Liver (tissue), 9 donors: ENCODE measurements around the gene MICU2. TPM values are rescaled to one million over a fixed set of nuclear protein-coding genes. Genes with fewer than 3 reads are reported as not detected.

ENCODE experiments used
- DNase-seq: peaks from one replicate; pipeline ENCODE4 v3.0.0-alpha.2; 2017; ENCODE audit warnings: low spot score
- H3K27ac ChIP-seq, 2 donors: one replicate each; pipeline ENCODE4 v1.7.0; 2013; ENCODE audit warnings: inconsistent platforms in 2 of 2, low read length in 2 of 2, control low read depth in 1 of 2, low read depth in 1 of 2, mild to moderate bottlenecking in 1 of 2
- H3K27me3 ChIP-seq, 4 donors: one replicate each; pipeline versions ENCODE4 v1.6.1 to v1.7.0; 2013; ENCODE audit warnings: low read length in 3 of 4, inconsistent platforms in 1 of 4, mild to moderate bottlenecking in 1 of 4, moderate library complexity in 1 of 4; ENCODE audit not compliant: control insufficient read depth in 4 of 4, insufficient read depth in 4 of 4
- H3K36me3 ChIP-seq, 4 donors: one replicate each; pipeline versions ENCODE4 v1.6.1 to v1.7.0; 2013; ENCODE audit warnings: low read length in 3 of 4, mild to moderate bottlenecking in 3 of 4, low read depth in 1 of 4, moderate library complexity in 1 of 4; ENCODE audit not compliant: control insufficient read depth in 4 of 4, insufficient read depth in 3 of 4
- H3K4me1 ChIP-seq, 4 donors: one replicate each; pipeline versions ENCODE4 v1.6.1 to v1.7.0; 2013; ENCODE audit warnings: low read length in 3 of 4, mild to moderate bottlenecking in 3 of 4, moderate library complexity in 1 of 4; ENCODE audit not compliant: control insufficient read depth in 4 of 4, insufficient read depth in 4 of 4
- H3K4me3 ChIP-seq, 3 donors: one replicate each; pipeline versions ENCODE4 v1.6.1 to v1.7.0; 2013; ENCODE audit warnings: low read length in 3 of 3, control low read depth in 1 of 3, low read depth in 1 of 3, mild to moderate bottlenecking in 1 of 3
- H3K9ac ChIP-seq, 2 donors: one replicate each; pipeline ENCODE4 v1.7.0; 2013; ENCODE audit warnings: low read length in 2 of 2, mild to moderate bottlenecking in 2 of 2, moderate library complexity in 2 of 2, control low read depth in 1 of 2, low read depth in 1 of 2
- H3K9me3 ChIP-seq, 4 donors: one replicate each; pipeline versions ENCODE4 v1.6.1 to v1.7.0; 2013; ENCODE audit warnings: low read length in 3 of 4; ENCODE audit not compliant: control insufficient read depth in 4 of 4
- CTCF ChIP-seq: fragments of 150-350 bp; IDR thresholded peaks from 2 replicates; pipeline ENCODE4 v1.5.1; 2017; ENCODE audit warnings: improper control_type of control experiment, low read depth, low read length; ENCODE audit not compliant: missing input control
- EGR1 ChIP-seq, 2 donors: IDR thresholded peaks; 2 replicates each; pipeline ENCODE4 v1.6.1; 2016 to 2018; ENCODE audit warnings: antibody characterized with exemption in 2 of 2, low read depth in 2 of 2
- FOXA1 ChIP-seq: IDR thresholded peaks from 2 replicates; pipeline ENCODE4 v1.6.1; 2016; ENCODE audit warnings: antibody characterized with exemption
- FOXA2 ChIP-seq: IDR thresholded peaks from 2 replicates; pipeline ENCODE4 v1.6.1; 2016; ENCODE audit warnings: antibody characterized with exemption
- GABPA ChIP-seq, 2 donors: IDR thresholded peaks in 1 of 2; conservative IDR thresholded peaks in 1 of 2; 2 replicates each; pipeline ENCODE4 v1.6.1; 2016; ENCODE audit warnings: antibody characterized with exemption in 2 of 2, mild to moderate bottlenecking in 1 of 2, moderate library complexity in 1 of 2
- HNF4A ChIP-seq, 2 donors: conservative IDR thresholded peaks; 2 replicates each; pipeline ENCODE4 v1.6.1; 2016; ENCODE audit warnings: antibody characterized with exemption in 2 of 2, mild to moderate bottlenecking in 2 of 2
- JUND ChIP-seq, 2 donors: IDR thresholded peaks; 2 replicates each; pipeline ENCODE4 v1.6.1; 2016; ENCODE audit warnings: antibody characterized with exemption in 2 of 2
- NR2F2 ChIP-seq: IDR thresholded peaks from 2 replicates; pipeline ENCODE4 v1.6.1; 2016; ENCODE audit warnings: antibody characterized with exemption
- REST ChIP-seq: IDR thresholded peaks from 2 replicates; pipeline ENCODE4 v1.6.1; 2016; ENCODE audit warnings: antibody characterized with exemption, mild to moderate bottlenecking
- RXRA ChIP-seq, 2 donors: IDR thresholded peaks; 2 replicates each; pipeline ENCODE4 v1.6.1; 2017 to 2018; ENCODE audit warnings: antibody characterized with exemption in 2 of 2, mild to moderate bottlenecking in 1 of 2
- SP1 ChIP-seq: IDR thresholded peaks from 2 replicates; pipeline ENCODE4 v1.6.1; 2018; ENCODE audit warnings: antibody characterized with exemption, mild to moderate bottlenecking
- YY1 ChIP-seq: IDR thresholded peaks from 2 replicates; pipeline ENCODE4 v1.6.1; 2016; ENCODE audit warnings: antibody characterized with exemption, mild to moderate bottlenecking
- ZBTB33 ChIP-seq: IDR thresholded peaks from 2 replicates; pipeline ENCODE4 v1.6.1; 2016; ENCODE audit warnings: antibody characterized with exemption
- WGBS: extraction: QIAGEN DNeasy Blood & Tissue Kit; methylation state at CpG from one replicate; pipeline ENCODE4 v1.1.7; 2013; 5-methylcytosine and 5-hydroxymethylcytosine counted together
- polyA plus RNA-seq, 2 donors: library from polyadenylated mRNA; stranded (reverse) in 1 of 2; unstranded in 1 of 2; fragments of 200-250 nt in 1 of 2; fragments of >200 nt in 1 of 2; fragmentation: Nextera tagmentation in 1 of 2; extraction: Ambion mirVana in 1 of 2; gene quantifications; one replicate each; pipeline versions ENCODE4 v1.2.1 to v1.2.3, GENCODE V29; 2013 to 2015
- total RNA-seq, 2 donors: library from RNA; depleted of rRNA; stranded (reverse); fragments of >200 nt; gene quantifications; one replicate each; pipeline ENCODE4 v1.2.3, GENCODE V29; 2014
- TF ChIP-seq, protein P1 (sequence below): IDR thresholded peaks from 2 replicates; pipeline ENCODE4 v1.6.1; 2016; ENCODE audit warnings: antibody characterized with exemption
- donor health status: healthy.
- donor health status: healthy.
- donor health status: healthy.
- donor health status: healthy.
- donor health status: healthy.

MICU2 gene
- total and polyA plus RNA-seq, 4 donors = 19.4 to 42.9 (median 24.8) TPM

DNA sequence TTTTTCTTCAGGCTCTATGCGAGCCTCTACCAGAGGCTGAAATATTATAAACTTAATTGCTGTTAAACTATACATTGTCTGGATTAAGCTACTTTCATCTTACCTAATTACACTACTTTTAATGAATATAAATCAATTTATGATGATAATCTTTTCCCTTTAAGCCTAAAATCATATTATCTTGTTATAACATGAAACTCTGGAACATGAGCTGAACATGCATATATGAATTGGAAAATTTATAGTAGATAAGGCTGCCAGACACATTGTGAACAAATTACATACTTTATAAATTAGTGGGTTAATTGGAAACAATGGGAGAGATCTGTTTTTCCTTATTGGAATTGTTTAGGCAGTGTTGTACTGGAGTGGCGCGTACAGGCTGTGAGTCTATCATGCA is 99.6 kb downstream of the MICU2 start:
- TF ChIP-seq ZBTB33 (no peak), GABPA (IDR thresholded peaks at IDR 0.05 in 1 of 2, conservative IDR thresholded peaks at IDR 0.05 in 1 of 2) (no peak)
- TF ChIP-seq, protein P1, sequence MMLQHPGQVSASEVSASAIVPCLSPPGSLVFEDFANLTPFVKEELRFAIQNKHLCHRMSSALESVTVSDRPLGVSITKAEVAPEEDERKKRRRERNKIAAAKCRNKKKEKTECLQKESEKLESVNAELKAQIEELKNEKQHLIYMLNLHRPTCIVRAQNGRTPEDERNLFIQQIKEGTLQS = no peak
- Histone ChIP-seq H3K9ac (no peak overlapping the region), H3K9me3 (no peaks in the 10 kb centered on the region), H3K27me3 (no peaks in the 10 kb centered on the region), H3K36me3 (peaks cover under 1 to 8% (median 5%) of the 10 kb centered on the region in 4 donors), H3K4me1 (no peaks in the 10 kb centered on the region), H3K4me3 (no peak overlapping the region), H3K27ac (no peak overlapping the region)
- 96% methylated on average over 3 of the region's 3 CpGs for WGBS
- no peak for DNase-seq

DNA sequence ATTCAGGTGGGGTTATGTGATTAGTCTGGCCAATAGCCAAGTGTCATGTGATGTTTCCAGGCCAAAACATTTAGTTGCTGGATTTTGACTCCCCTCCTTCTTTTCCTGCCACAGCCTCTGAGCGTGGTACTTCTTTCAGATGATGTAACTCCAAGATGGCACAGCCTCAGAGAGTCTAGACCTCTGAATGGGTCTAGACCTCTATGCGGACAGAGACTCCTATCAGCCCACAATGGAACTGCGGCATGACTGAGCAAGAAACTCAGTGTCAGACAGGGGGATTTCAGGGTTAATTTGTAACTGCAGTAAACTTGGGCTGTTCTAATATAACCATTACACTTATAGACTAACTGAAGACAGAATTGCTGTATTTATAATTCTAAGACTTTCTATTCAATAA is 102.3 kb downstream of the MICU2 start:
- Histone ChIP-seq H3K4me1 (no peaks in the 10 kb centered on the region), H3K36me3 (peaks cover 0 to 8% (median 6%) of the 10 kb centered on the region in 4 donors), H3K9me3 (no peaks in the 10 kb centered on the region), H3K4me3 (no peak overlapping the region), H3K9ac (no peak overlapping the region), H3K27me3 (no peaks in the 10 kb centered on the region), H3K27ac (no peak overlapping the region)
- no peak for DNase-seq
- TF ChIP-seq REST (no peak), NR2F2 (no peak), SP1 (no peak), CTCF (no peak), RXRA (IDR thresholded peaks at IDR 0.05) (no peak), ZBTB33 (no peak), FOXA2 (no peak), GABPA (IDR thresholded peaks at IDR 0.05 in 1 of 2, conservative IDR thresholded peaks at IDR 0.05 in 1 of 2) (no peak), JUND (IDR thresholded peaks at IDR 0.05) (no peak), HNF4A (conservative IDR thresholded peaks at IDR 0.05) (no peak), EGR1 (IDR thresholded peaks at IDR 0.05; ENCODE audit: low read depth in 2 of 2) (no peak), FOXA1 (no peak), YY1 (no peak)
- TF ChIP-seq, protein P1 = no peak
- WGBS = 97% methylated on average over 3 of the region's 3 CpGs
